Ascending aorta (tissue), 2 donors: Measurements from ENCODE around the gene ADAMTS2. TPM values are rescaled to one million over a fixed set of nuclear protein-coding genes. Genes with fewer than 3 reads are reported as not detected.

Experiments used
- DNase-seq, 2 donors: peaks; one replicate each; pipeline ENCODE4 v3.0.0-alpha.2; 2019; ENCODE audit warnings: low spot score in 2 of 2
- H3K27ac ChIP-seq, 2 donors: fragments of 200-600 bp; sonication (generic); one replicate each; pipeline ENCODE4 v1.5.1; 2016 to 2017; ENCODE audit warnings: mild to moderate bottlenecking in 1 of 2
- H3K27me3 ChIP-seq: fragments of 200-600 bp; sonication (generic); one replicate; pipeline ENCODE4 v1.5.1; 2017
- H3K36me3 ChIP-seq, 2 donors: fragments of 200-600 bp; sonication (generic); one replicate each; pipeline ENCODE4 v1.5.1; 2016
- H3K4me1 ChIP-seq, 2 donors: fragments of 200-600 bp; sonication (generic); one replicate each; pipeline ENCODE4 v1.5.1; 2016 to 2017; ENCODE audit warnings: mild to moderate bottlenecking in 1 of 2
- H3K4me3 ChIP-seq, 2 donors: fragments of 200-600 bp; sonication (generic); one replicate each; pipeline ENCODE4 v1.5.1; 2016 to 2017; ENCODE audit warnings: mild to moderate bottlenecking in 1 of 2
- H3K9me3 ChIP-seq, 2 donors: fragments of 200-600 bp; sonication (generic); one replicate each; pipeline ENCODE4 v1.5.1; 2016
- intact Hi-C: fragments of 100-400 bp; cut with DNase I; formaldehyde crosslinking; loops from one replicate; pipeline ENCODE4 v1.15.1; 2023
- total RNA-seq: library from RNA; depleted of rRNA; stranded (reverse); fragments of >200 nt; gene quantifications from one replicate; pipeline ENCODE4 v1.1.0, GENCODE V29; 2016
- TF ChIP-seq, protein P1 (sequence below), 3 experiments: fragments of 200-600 bp in 2 of 3; fragments of 450-650 bp in 1 of 3; sonication (generic) in 2 of 3; IDR thresholded peaks; one replicate each; pipeline ENCODE4 v1.5.1; 2016 to 2019; ENCODE audit warnings: antibody characterized with exemption in 3 of 3, mild to moderate bottlenecking in 1 of 3, moderate library complexity in 1 of 3

ADAMTS2 gene
- total RNA-seq, 1 donor from 2014 or later, result 51.0 TPM

DNA sequence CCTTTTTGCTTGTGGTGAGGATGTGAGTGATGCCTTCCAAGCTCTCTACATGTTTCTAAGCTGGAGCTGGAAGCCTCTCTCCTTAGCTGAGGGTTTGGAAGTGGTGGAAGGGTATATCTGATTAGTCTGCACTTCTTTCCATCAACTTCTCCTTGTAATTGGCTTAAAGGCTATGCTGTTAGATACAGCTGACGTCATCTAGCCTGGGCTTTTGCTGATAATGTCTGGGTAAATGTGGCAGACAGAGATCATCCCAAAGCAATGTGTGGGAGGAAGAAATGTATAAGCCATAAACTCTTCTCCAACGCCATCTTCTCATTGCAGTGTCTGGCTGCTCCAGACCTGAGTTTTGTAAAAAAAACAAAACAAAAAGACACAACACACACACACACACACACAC is 255.8 kb downstream of the ADAMTS2 start:
- TF ChIP-seq, protein P1, sequence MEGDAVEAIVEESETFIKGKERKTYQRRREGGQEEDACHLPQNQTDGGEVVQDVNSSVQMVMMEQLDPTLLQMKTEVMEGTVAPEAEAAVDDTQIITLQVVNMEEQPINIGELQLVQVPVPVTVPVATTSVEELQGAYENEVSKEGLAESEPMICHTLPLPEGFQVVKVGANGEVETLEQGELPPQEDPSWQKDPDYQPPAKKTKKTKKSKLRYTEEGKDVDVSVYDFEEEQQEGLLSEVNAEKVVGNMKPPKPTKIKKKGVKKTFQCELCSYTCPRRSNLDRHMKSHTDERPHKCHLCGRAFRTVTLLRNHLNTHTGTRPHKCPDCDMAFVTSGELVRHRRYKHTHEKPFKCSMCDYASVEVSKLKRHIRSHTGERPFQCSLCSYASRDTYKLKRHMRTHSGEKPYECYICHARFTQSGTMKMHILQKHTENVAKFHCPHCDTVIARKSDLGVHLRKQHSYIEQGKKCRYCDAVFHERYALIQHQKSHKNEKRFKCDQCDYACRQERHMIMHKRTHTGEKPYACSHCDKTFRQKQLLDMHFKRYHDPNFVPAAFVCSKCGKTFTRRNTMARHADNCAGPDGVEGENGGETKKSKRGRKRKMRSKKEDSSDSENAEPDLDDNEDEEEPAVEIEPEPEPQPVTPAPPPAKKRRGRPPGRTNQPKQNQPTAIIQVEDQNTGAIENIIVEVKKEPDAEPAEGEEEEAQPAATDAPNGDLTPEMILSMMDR (IDR thresholded peaks at IDR 0.05), result no peak
- H3K27ac ChIP-seq, result no peak overlapping the region
- H3K36me3 ChIP-seq, result peaks cover 0 to 3% of the 10 kb centered on the region in 2 donors

DNA sequence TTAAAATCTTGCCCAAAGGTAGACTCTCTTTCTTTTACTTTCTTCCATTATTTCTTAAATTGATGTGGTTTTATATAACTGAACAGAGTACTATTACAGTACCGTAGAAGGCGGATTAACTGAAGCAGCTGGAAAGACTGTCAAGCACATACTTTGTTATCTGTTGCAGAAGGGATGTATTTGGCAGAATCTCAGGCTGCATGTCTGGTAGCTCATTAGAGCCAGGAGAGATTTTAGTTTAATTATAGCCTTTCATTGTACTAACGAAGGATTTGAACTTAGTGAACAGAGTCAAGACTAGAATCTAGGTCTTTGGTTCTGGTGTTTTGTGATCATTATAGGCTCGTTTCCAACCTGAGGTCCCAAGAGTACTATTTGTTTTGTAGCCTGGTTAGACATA is 264.5 kb downstream of the ADAMTS2 start:
- peaks cover 44 to 69% of the 10 kb centered on the region in 2 donors for H3K36me3 ChIP-seq

More for the DNA sequence above, 255.8 kb downstream of the ADAMTS2 start:
- DNase-seq, result no peak
- peaks cover 78 to 99% of the 10 kb centered on the region in 2 donors for H3K9me3 ChIP-seq
- H3K4me1 ChIP-seq, result no peaks in the 10 kb centered on the region
- H3K4me3 ChIP-seq, result no peak overlapping the region
- H3K27me3 ChIP-seq, result no peaks in the 10 kb centered on the region
- intact Hi-C loops, result no loop called here

DNA sequence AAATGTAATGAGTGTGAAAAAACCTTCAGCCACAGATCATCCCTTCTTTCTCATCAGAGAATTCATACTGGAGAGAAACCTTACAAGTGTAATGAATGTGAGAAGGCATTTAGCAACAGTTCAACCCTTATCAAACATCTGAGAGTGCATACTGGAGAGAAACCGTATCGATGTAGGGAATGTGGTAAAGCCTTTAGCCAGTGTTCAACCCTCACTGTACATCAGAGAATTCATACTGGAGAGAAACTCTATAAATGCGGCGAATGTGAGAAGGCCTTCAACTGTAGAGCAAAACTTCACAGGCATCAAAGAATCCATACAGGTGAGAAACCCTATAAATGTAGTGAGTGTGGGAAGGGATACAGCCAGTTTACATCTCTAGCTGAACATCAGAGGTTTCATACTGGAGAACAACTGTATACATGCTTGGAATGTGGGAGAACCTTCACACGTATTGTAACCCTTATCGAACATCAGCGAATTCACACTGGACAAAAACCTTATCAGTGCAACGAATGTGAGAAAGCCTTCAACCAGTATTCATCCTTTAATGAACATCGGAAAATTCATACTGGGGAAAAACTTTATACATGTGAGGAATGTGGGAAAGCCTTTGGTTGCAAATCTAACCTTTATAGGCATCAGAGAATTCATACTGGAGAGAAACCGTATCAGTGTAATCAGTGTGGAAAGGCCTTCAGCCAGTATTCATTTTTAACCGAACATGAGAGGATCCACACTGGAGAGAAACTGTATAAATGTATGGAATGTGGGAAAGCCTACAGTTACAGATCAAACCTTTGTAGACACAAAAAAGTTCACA is 265.9 kb downstream of the ADAMTS2 start:
- Histone ChIP-seq H3K9me3 (peaks cover 93 to 100% of the 10 kb centered on the region in 2 donors), H3K4me3 (no peak overlapping the region), H3K27me3 (no peaks in the 10 kb centered on the region), H3K27ac (no peak overlapping the region), H3K4me1 (no peaks in the 10 kb centered on the region), H3K36me3 (peaks cover 52 to 83% of the 10 kb centered on the region in 2 donors)
- intact Hi-C loops, result no loop called here
- TF ChIP-seq, protein P1 (IDR thresholded peaks at IDR 0.05), result no peak
- no peak for DNase-seq

More for the DNA sequence above, 264.5 kb downstream of the ADAMTS2 start:
- no peak for DNase-seq
- TF ChIP-seq, protein P1 (IDR thresholded peaks at IDR 0.05), result no peak
- Histone ChIP-seq H3K27ac (no peak overlapping the region), H3K4me1 (no peaks in the 10 kb centered on the region), H3K27me3 (no peaks in the 10 kb centered on the region), H3K4me3 (peak overlapping the region in 1 of 2 donors; percentile 28), H3K9me3 (peaks cover 90 to 100% of the 10 kb centered on the region in 2 donors)
- intact Hi-C loops, result no loop called here

DNA sequence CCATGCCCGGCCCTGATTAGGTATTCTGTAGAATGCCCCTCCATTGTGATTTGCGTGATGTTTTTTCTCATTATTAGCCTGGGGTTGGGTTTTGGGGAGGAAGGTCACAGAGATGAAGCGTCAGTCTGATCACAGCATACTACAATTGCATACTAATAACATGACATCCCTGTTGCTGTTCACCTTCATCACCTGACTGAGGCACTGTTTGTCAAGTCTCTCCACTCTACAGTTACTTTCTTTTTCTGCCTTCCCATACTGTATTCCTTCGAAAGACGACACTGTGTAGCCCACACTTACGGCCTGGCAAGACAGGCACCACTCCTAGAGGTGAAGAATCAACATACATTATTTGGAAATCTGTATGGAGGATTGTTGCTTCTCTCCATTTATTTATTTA is 279.6 kb downstream of the ADAMTS2 start:
- intact Hi-C loops, result loop anchor here (10.0 kb wide), 1 partner anchor 121 kb away; the partner anchor contains the start of gene ZNF454
- Histone ChIP-seq H3K36me3 (peaks cover 37 to 78% of the 10 kb centered on the region in 2 donors), H3K4me3 (no peak overlapping the region), H3K27me3 (no peaks in the 10 kb centered on the region), H3K27ac (no peak overlapping the region), H3K9me3 (peaks cover 36 to 64% of the 10 kb centered on the region in 2 donors), H3K4me1 (peaks cover 0 to 3% of the 10 kb centered on the region in 2 donors)
- TF ChIP-seq, protein P1 (IDR thresholded peaks at IDR 0.05), result no peak
- DNase-seq, result no peak

DNA sequence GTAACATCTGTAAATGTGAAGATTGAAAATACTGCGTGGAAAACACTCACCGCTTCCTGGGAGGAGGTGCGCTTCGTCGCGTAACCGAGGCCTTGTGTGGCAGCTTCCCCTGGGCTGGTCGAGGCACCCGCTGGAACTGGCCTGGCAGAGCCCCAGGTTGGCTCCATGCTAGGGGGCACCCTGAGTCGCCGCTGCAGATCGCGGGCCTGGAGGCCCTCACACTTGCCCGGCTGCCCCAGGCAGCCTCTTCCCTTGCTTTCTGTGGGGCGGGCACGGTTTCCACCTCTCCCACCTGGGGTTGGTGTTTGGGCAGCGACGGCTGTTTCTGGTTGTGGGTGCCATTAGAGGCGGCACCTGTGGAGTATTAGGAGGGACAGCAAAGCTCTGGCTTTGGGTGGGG is 284.2 kb downstream of the ADAMTS2 start:
- intact Hi-C loops, result loop anchor here (2.0 to 10.0 kb wide), 3 partner anchors 36 to 434 kb away; partner anchors contain the start of genes CLK4 and ZNF454

More for the DNA sequence above, 284.2 kb downstream of the ADAMTS2 start:
- peaks cover 0 to 3% of the 10 kb centered on the region in 2 donors for H3K4me1 ChIP-seq
- H3K27me3 ChIP-seq, result no peaks in the 10 kb centered on the region
- H3K9me3 ChIP-seq, result peaks cover 13 to 20% of the 10 kb centered on the region in 2 donors
- H3K36me3 ChIP-seq, result peaks cover 16 to 37% of the 10 kb centered on the region in 2 donors
- DNase-seq, result no peak
- H3K27ac ChIP-seq, result peak overlapping the region in 1 of 2 donors; percentile 71
- TF ChIP-seq, protein P1 (IDR thresholded peaks at IDR 0.05), result no peak
- peak overlapping the region; percentile 73 to 92 for H3K4me3 ChIP-seq

Other genes starting within 250 kb of the ADAMTS2 start
- 12.2 TPM for gene RUFY1, start 205.1 kb upstream of the ADAMTS2 start, total RNA-seq